Measurements from ENCODE around the gene SCN10A.

Gene SCN10A

GRCh38 chr3:38836561-38836960 is 20.5 kb upstream of the SCN10A start:
- Histone ChIP-seq H4K20me1 (ENCODE audit: low read depth, low read length) (no peaks in the 10 kb centered on the region), H3K27ac (ENCODE audit: low read depth, low read length) (no peak overlapping the region), H3K4me3 (ENCODE audit: insufficient read depth, low read length, poor library complexity, severe bottlenecking) (no peak overlapping the region), H3K9me3 (ENCODE audit: insufficient read depth, low read length) (no peaks in the 10 kb centered on the region), H3F3A (ENCODE audit: insufficient read depth) (no peaks in the 10 kb centered on the region), H3K9ac (ENCODE audit: low read length) (no peak overlapping the region), H3K27me3 (ENCODE audit: low read length) (no peaks in the 10 kb centered on the region), H3K79me2 (ENCODE audit: insufficient read depth, low read length) (no peaks in the 10 kb centered on the region), H3K4me2 (ENCODE audit: low read depth, low read length, poor library complexity, severe bottlenecking) (no peak overlapping the region), H2AFZ (ENCODE audit: low read depth, low read length, severe bottlenecking) (no peak overlapping the region), H3K9me2 (replicated peaks; ENCODE audit: insufficient read depth, low read length) (no peaks in the 10 kb centered on the region), H3K36me3 (ENCODE audit: low read length) (no peaks in the 10 kb centered on the region)
- TF ChIP-seq, protein P1, sequence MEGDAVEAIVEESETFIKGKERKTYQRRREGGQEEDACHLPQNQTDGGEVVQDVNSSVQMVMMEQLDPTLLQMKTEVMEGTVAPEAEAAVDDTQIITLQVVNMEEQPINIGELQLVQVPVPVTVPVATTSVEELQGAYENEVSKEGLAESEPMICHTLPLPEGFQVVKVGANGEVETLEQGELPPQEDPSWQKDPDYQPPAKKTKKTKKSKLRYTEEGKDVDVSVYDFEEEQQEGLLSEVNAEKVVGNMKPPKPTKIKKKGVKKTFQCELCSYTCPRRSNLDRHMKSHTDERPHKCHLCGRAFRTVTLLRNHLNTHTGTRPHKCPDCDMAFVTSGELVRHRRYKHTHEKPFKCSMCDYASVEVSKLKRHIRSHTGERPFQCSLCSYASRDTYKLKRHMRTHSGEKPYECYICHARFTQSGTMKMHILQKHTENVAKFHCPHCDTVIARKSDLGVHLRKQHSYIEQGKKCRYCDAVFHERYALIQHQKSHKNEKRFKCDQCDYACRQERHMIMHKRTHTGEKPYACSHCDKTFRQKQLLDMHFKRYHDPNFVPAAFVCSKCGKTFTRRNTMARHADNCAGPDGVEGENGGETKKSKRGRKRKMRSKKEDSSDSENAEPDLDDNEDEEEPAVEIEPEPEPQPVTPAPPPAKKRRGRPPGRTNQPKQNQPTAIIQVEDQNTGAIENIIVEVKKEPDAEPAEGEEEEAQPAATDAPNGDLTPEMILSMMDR (IDR thresholded peaks at IDR 0.05; ENCODE audit: insufficient read depth, low read length, poor library complexity, severe bottlenecking) = no peak
- TF ChIP-seq EZH2phosphoT487 (conservative IDR thresholded peaks at IDR 0.05; ENCODE audit: low read length) = no peak

GRCh38 chr3:38835939-38836338 is 19.9 kb upstream of the SCN10A start:
- no peaks in the 10 kb centered on the region for H4K20me1 ChIP-seq (ENCODE audit: low read depth, low read length)
- no peaks in the 10 kb centered on the region for H3K9me2 ChIP-seq (replicated peaks; ENCODE audit: insufficient read depth, low read length)
- no peaks in the 10 kb centered on the region for H3F3A ChIP-seq (ENCODE audit: insufficient read depth)
- TF ChIP-seq, protein P1 (IDR thresholded peaks at IDR 0.05; ENCODE audit: insufficient read depth, low read length, poor library complexity, severe bottlenecking) = no peak
- no peak for TF ChIP-seq EZH2phosphoT487 (conservative IDR thresholded peaks at IDR 0.05; ENCODE audit: low read length)
- H3K27me3 ChIP-seq (ENCODE audit: low read length) = no peaks in the 10 kb centered on the region
- H3K4me2 ChIP-seq (ENCODE audit: low read depth, low read length, poor library complexity, severe bottlenecking) = no peak overlapping the region
- no peaks in the 10 kb centered on the region for H3K36me3 ChIP-seq (ENCODE audit: low read length)
- no peak overlapping the region for H2AFZ ChIP-seq (ENCODE audit: low read depth, low read length, severe bottlenecking)
- no peaks in the 10 kb centered on the region for H3K9me3 ChIP-seq (ENCODE audit: insufficient read depth, low read length)
- no peak overlapping the region for H3K27ac ChIP-seq (ENCODE audit: low read depth, low read length)
- no peak overlapping the region for H3K4me3 ChIP-seq (ENCODE audit: insufficient read depth, low read length, poor library complexity, severe bottlenecking)
- no peak overlapping the region for H3K9ac ChIP-seq (ENCODE audit: low read length)
- no peaks in the 10 kb centered on the region for H3K79me2 ChIP-seq (ENCODE audit: insufficient read depth, low read length)

GRCh38 chr3:38834717-38835116 is 18.7 kb upstream of the SCN10A start:
- no peaks in the 10 kb centered on the region for H3F3A ChIP-seq (ENCODE audit: insufficient read depth)
- no peak for TF ChIP-seq EZH2phosphoT487 (conservative IDR thresholded peaks at IDR 0.05; ENCODE audit: low read length)
- TF ChIP-seq, protein P1 (IDR thresholded peaks at IDR 0.05; ENCODE audit: insufficient read depth, low read length, poor library complexity, severe bottlenecking) = no peak
- no peaks in the 10 kb centered on the region for H3K36me3 ChIP-seq (ENCODE audit: low read length)
- no peaks in the 10 kb centered on the region for H3K27me3 ChIP-seq (ENCODE audit: low read length)
- no peak overlapping the region for H3K9ac ChIP-seq (ENCODE audit: low read length)
- H4K20me1 ChIP-seq (ENCODE audit: low read depth, low read length) = no peaks in the 10 kb centered on the region
- no peak overlapping the region for H2AFZ ChIP-seq (ENCODE audit: low read depth, low read length, severe bottlenecking)
- H3K9me2 ChIP-seq (replicated peaks; ENCODE audit: insufficient read depth, low read length) = no peaks in the 10 kb centered on the region
- no peak overlapping the region for H3K4me3 ChIP-seq (ENCODE audit: insufficient read depth, low read length, poor library complexity, severe bottlenecking)
- H3K9me3 ChIP-seq (ENCODE audit: insufficient read depth, low read length) = no peaks in the 10 kb centered on the region
- H3K4me2 ChIP-seq (ENCODE audit: low read depth, low read length, poor library complexity, severe bottlenecking) = no peak overlapping the region
- H3K27ac ChIP-seq (ENCODE audit: low read depth, low read length) = no peak overlapping the region
- no peaks in the 10 kb centered on the region for H3K79me2 ChIP-seq (ENCODE audit: insufficient read depth, low read length)
